CD14-positive monocyte (primary cell): ENCODE results near the gene DLGAP1. TPM values are rescaled to one million over a fixed set of nuclear protein-coding genes. Genes with fewer than 3 reads are reported as not detected.

Source experiments
- DNase-seq, 3 donors: peaks; one replicate each; pipeline ENCODE4 v3.0.0-alpha.2; 2011 to 2022
- H2AFZ ChIP-seq: 2 replicates; pipeline ENCODE4 v1.6.0; 2012; ENCODE audit warnings: mild to moderate bottlenecking, low read depth, low read length, inconsistent platforms; ENCODE audit not compliant: insufficient read depth, poor library complexity, severe bottlenecking
- H3K27ac ChIP-seq, 2 donors: 1 replicate in 1 of 2; 2 replicates in 1 of 2; pipeline ENCODE4 v1.5.1; 2012 to 2013; ENCODE audit warnings: low read length in 2 of 2, control low read depth in 1 of 2, inconsistent platforms in 1 of 2, low read depth in 1 of 2, mild to moderate bottlenecking in 1 of 2
- H3K27me3 ChIP-seq, 2 donors: one replicate each; pipeline versions ENCODE4 v1.6.0 to v1.6.1; 2011 to 2013; ENCODE audit warnings: low read length in 2 of 2; ENCODE audit not compliant: control insufficient read depth in 2 of 2, insufficient read depth in 2 of 2
- H3K36me3 ChIP-seq, 2 donors: replicated peaks in 1 of 2; 1 replicate in 1 of 2; 2 replicates in 1 of 2; pipeline versions ENCODE4 v1.5.1 to v1.6.1; 2012 to 2013; ENCODE audit warnings: low read length in 2 of 2, control low read depth in 1 of 2, inconsistent platforms in 1 of 2, mild to moderate bottlenecking in 1 of 2; ENCODE audit not compliant: insufficient read depth in 2 of 2, control insufficient read depth in 1 of 2
- H3K4me1 ChIP-seq, 2 donors: 1 replicate in 1 of 2; 2 replicates in 1 of 2; pipeline versions ENCODE4 v1.5.1 to v1.6.1; 2012 to 2013; ENCODE audit warnings: low read length in 2 of 2, control low read depth in 1 of 2, inconsistent platforms in 1 of 2, mild to moderate bottlenecking in 1 of 2, moderate library complexity in 1 of 2; ENCODE audit not compliant: insufficient read depth in 2 of 2, control insufficient read depth in 1 of 2
- H3K4me2 ChIP-seq: replicated peaks from 2 replicates; pipeline ENCODE3; 2012; ENCODE audit warnings: low read length, moderate library complexity, mild to moderate bottlenecking; ENCODE audit not compliant: poor library complexity, severe bottlenecking; ENCODE audit errors: extremely low read depth
- H3K4me3 ChIP-seq, 3 experiments: fragments of 200-600 bp in 1 of 3; sonication (generic) in 1 of 3; replicated peaks in 1 of 3; 1 replicate in 2 of 3; 2 replicates in 1 of 3; pipeline ENCODE4 v1.5.1; 2011 to 2013; ENCODE audit warnings: low read length in 3 of 3, mild to moderate bottlenecking in 3 of 3, control low read depth in 2 of 3, low read depth in 2 of 3, inconsistent platforms in 1 of 3, moderate library complexity in 1 of 3
- H3K79me2 ChIP-seq: 2 replicates; pipeline ENCODE4 v1.6.0; 2012; ENCODE audit warnings: mild to moderate bottlenecking, control low read depth, inconsistent platforms, low read length, moderate library complexity; ENCODE audit not compliant: insufficient read depth
- H3K9ac ChIP-seq: 2 replicates; pipeline ENCODE4 v1.6.0; 2017; ENCODE audit warnings: low read length, mild to moderate bottlenecking; ENCODE audit not compliant: insufficient read depth, poor library complexity, severe bottlenecking
- H3K9me3 ChIP-seq, 2 donors: replicated peaks in 1 of 2; 1 replicate in 1 of 2; 2 replicates in 1 of 2; pipeline versions ENCODE4 v1.5.1 to v1.6.1; 2012 to 2013; ENCODE audit warnings: low read length in 2 of 2, control low read depth in 1 of 2; ENCODE audit not compliant: control insufficient read depth in 1 of 2, insufficient read depth in 1 of 2
- H4K20me1 ChIP-seq: 2 replicates; pipeline ENCODE4 v1.6.0; 2012; ENCODE audit warnings: mild to moderate bottlenecking, low read length, control low read depth, moderate library complexity; ENCODE audit not compliant: insufficient read depth
- H3K27ac Mint-ChIP-seq, 7 donors: one replicate each; pipeline ENCODE4 v1.8.0; 2020; ENCODE audit warnings: mild to moderate bottlenecking in 7 of 7, mixed read lengths in 7 of 7, moderate library complexity in 6 of 7, inconsistent platforms in 2 of 7
- H3K27me3 Mint-ChIP-seq, 3 donors: one replicate each; pipeline ENCODE4 v1.8.0; 2021 to 2022; ENCODE audit warnings: low read depth in 3 of 3, mild to moderate bottlenecking in 3 of 3, mixed read lengths in 3 of 3, moderate library complexity in 3 of 3, inconsistent platforms in 1 of 3
- H3K36me3 Mint-ChIP-seq, 2 donors: one replicate each; pipeline ENCODE4 v1.8.0; 2020; ENCODE audit warnings: mixed read lengths in 2 of 2, inconsistent platforms in 1 of 2, mild to moderate bottlenecking in 1 of 2
- H3K4me1 Mint-ChIP-seq: one replicate; pipeline ENCODE4 v1.8.0; 2020; ENCODE audit warnings: mild to moderate bottlenecking, mixed read lengths
- H3K4me3 Mint-ChIP-seq, 2 donors: one replicate each; pipeline ENCODE4 v1.8.0; 2020; ENCODE audit warnings: mild to moderate bottlenecking in 2 of 2, mixed read lengths in 2 of 2, moderate library complexity in 1 of 2
- H3K9me3 Mint-ChIP-seq, 7 donors: one replicate each; pipeline ENCODE4 v1.8.0; 2020 to 2022; ENCODE audit warnings: mixed read lengths in 7 of 7, mild to moderate bottlenecking in 6 of 7, moderate library complexity in 6 of 7, inconsistent platforms in 2 of 7
- WGBS: methylation state at CpG from one replicate; pipeline ENCODE4 v1.1.5; 2013; ENCODE audit warnings: missing lambda C conversion rate; ENCODE audit not compliant: insufficient coverage; 5-methylcytosine and 5-hydroxymethylcytosine counted together
- intact Hi-C, 2 donors: fragments of 100-400 bp; cut with micrococcal nuclease; formaldehyde crosslinking; loops; one replicate each; pipeline versions ENCODE4 v1.15.0 to v1.15.1; 2023
- polyA plus RNA-seq, 3 donors: library from polyadenylated mRNA; depleted of rRNA in 1 of 3; unstranded in 2 of 3; stranded (reverse) in 1 of 3; fragments of 300-500 nt in 2 of 3; fragments of >200 nt in 1 of 3; fragmentation: Illumina TruSeq in 2 of 3; gene quantifications; 1 replicate in 2 of 3; 2 replicates in 1 of 3; pipeline ENCODE4 v1.2.3, GENCODE V29; 2012 to 2021
- TF ChIP-seq, protein P1 (sequence below): fragments of 200-600 bp; IDR thresholded peaks from one replicate; pipeline ENCODE4 v1.8.0; 2022; ENCODE audit warnings: antibody characterized with exemption, mild to moderate bottlenecking

DLGAP1 gene
- polyA plus RNA-seq, 3 donors, result 0.09 to 0.42 TPM; not detected in 1

GRCh38 chr18:4181882-4182568, 273.1 kb downstream of the DLGAP1 start:
- Histone ChIP-seq H3K4me1 (no peaks in the 10 kb centered on the region), H3K9me3 (no peaks in the 10 kb centered on the region), H3K4me3 (no peak overlapping the region), H2AFZ (no peak overlapping the region), H3K79me2 (no peaks in the 10 kb centered on the region), H3K27ac (no peak overlapping the region), H3K4me2 (no peak overlapping the region), H3K9ac (no peak overlapping the region), H4K20me1 (no peaks in the 10 kb centered on the region), H3K36me3 (no peaks in the 10 kb centered on the region), H3K27me3 (no peaks in the 10 kb centered on the region)
- no peak overlapping the region for H3K27ac Mint-ChIP-seq
- H3K4me1 Mint-ChIP-seq, result no peaks in the 10 kb centered on the region
- intact Hi-C loops, result no loop called here
- H3K4me3 Mint-ChIP-seq, result no peak overlapping the region
- TF ChIP-seq, protein P1, sequence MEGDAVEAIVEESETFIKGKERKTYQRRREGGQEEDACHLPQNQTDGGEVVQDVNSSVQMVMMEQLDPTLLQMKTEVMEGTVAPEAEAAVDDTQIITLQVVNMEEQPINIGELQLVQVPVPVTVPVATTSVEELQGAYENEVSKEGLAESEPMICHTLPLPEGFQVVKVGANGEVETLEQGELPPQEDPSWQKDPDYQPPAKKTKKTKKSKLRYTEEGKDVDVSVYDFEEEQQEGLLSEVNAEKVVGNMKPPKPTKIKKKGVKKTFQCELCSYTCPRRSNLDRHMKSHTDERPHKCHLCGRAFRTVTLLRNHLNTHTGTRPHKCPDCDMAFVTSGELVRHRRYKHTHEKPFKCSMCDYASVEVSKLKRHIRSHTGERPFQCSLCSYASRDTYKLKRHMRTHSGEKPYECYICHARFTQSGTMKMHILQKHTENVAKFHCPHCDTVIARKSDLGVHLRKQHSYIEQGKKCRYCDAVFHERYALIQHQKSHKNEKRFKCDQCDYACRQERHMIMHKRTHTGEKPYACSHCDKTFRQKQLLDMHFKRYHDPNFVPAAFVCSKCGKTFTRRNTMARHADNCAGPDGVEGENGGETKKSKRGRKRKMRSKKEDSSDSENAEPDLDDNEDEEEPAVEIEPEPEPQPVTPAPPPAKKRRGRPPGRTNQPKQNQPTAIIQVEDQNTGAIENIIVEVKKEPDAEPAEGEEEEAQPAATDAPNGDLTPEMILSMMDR, result no peak
- H3K36me3 Mint-ChIP-seq, result no peaks in the 10 kb centered on the region
- no peak for DNase-seq
- no peaks in the 10 kb centered on the region for H3K27me3 Mint-ChIP-seq
- WGBS, result 87% methylated on average over 3 of the region's 7 CpGs
- peaks cover 0 to 5% (median 2%) of the 10 kb centered on the region in 7 donors for H3K9me3 Mint-ChIP-seq

DNA sequence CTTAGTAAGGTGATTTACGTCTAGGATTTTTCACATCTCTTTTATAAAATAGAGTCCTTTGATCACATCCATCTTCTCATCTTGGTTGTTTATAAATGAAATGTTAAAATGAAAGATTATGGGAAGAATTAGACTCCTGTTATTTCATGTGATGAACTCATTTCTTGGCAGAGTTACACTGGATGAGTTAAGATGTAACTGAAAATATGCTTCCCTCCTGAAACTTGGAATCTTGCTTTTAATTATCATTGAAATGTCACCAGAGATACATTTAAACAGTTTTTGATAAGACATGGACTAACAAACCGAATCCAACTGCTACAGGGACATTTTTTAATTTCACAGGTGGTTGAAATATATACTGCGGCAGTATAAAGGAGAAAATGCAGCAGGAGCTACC, 274.0 kb downstream of the DLGAP1 start:
- Histone ChIP-seq H3K9me3 (peaks cover 0 to 3% of the 10 kb centered on the region in 2 donors), H3K27me3 (no peaks in the 10 kb centered on the region), H3K4me1 (no peaks in the 10 kb centered on the region), H3K4me3 (no peak overlapping the region), H2AFZ (no peak overlapping the region), H4K20me1 (no peaks in the 10 kb centered on the region), H3K4me2 (no peak overlapping the region), H3K27ac (no peak overlapping the region), H3K9ac (no peak overlapping the region), H3K79me2 (no peaks in the 10 kb centered on the region), H3K36me3 (no peaks in the 10 kb centered on the region)
- Mint-ChIP-seq H3K27me3 (peaks cover 0 to 2% (median 0%) of the 10 kb centered on the region in 3 donors), H3K36me3 (no peaks in the 10 kb centered on the region), H3K4me1 (no peaks in the 10 kb centered on the region), H3K27ac (no peak overlapping the region), H3K9me3 (peaks cover 0 to 5% (median 2%) of the 10 kb centered on the region in 7 donors), H3K4me3 (no peak overlapping the region)
- DNase-seq, result no peak
- intact Hi-C loops, result no loop called here
- TF ChIP-seq, protein P1, result no peak
- WGBS, result no CpG with 5 or more reads among the region's 3 CpGs
